Nephron (organoid): ENCODE measurements around the gene C11orf65.
"Not testable (repeated sequence)": the region's sequence is repeated elsewhere in the genome, so short reads cannot be mapped to it uniquely, and the experiment has no call there.

Experiments used
- H3K27ac Mint-ChIP-seq, 3 experiments: 2 replicates each; pipeline ENCODE4 v1.8.0; 2020; ENCODE audit warnings: mixed read lengths in 3 of 3, mild to moderate bottlenecking in 2 of 3, moderate library complexity in 1 of 3
- H3K27me3 Mint-ChIP-seq: 2 replicates; pipeline ENCODE4 v1.8.0; 2021; ENCODE audit warnings: low read depth, mild to moderate bottlenecking, moderate library complexity, mixed read lengths
- H3K36me3 Mint-ChIP-seq: 2 replicates; pipeline ENCODE4 v1.8.0; 2020; ENCODE audit warnings: low read depth, mixed read lengths
- H3K4me1 Mint-ChIP-seq: 2 replicates; pipeline ENCODE4 v1.8.0; 2020; ENCODE audit warnings: mixed read lengths
- H3K4me3 Mint-ChIP-seq, 3 experiments: 2 replicates each; pipeline ENCODE4 v1.8.0; 2020; ENCODE audit warnings: mild to moderate bottlenecking in 3 of 3, mixed read lengths in 3 of 3, moderate library complexity in 2 of 3
- H3K9me3 Mint-ChIP-seq: 2 replicates; pipeline ENCODE4 v1.8.0; 2020; ENCODE audit warnings: mixed read lengths
- CTCF ChIP-seq, 3 experiments: fragments of 200-600 bp; sonication (generic); IDR thresholded peaks; one replicate each; pipeline ENCODE4 v1.5.0; 2021; ENCODE audit warnings: antibody characterized with exemption in 3 of 3; ENCODE audit not compliant: unreplicated experiment in 3 of 3

The C11orf65 gene

DNA sequence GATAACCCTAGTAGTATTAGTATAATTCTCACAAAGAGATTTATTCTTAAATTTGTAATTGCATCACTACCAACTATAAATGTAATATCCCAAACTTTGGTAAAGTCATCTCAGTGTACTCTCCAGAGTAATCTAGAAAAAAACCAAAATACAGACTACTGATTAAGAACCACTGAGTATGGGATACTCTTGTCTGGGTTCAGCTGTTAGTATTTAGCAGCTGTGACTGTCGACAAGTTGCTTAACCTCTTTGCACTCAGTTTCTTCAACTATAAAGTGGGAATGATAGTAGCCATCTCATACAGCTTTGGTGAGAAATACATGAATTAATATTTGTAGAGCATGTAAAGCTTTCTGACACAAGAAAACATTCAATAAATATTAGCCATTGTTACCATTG, 35.3 kb downstream of the C11orf65 start:
- no peaks in the 10 kb centered on the region for H3K27me3 Mint-ChIP-seq
- no peak overlapping the region for H3K4me3 Mint-ChIP-seq
- H3K4me1 Mint-ChIP-seq: peaks cover 7% of the 10 kb centered on the region
- peaks cover 22% of the 10 kb centered on the region for H3K9me3 Mint-ChIP-seq
- peaks cover 11% of the 10 kb centered on the region for H3K36me3 Mint-ChIP-seq
- no peak for TF ChIP-seq CTCF (IDR thresholded peaks at IDR 0.05; ENCODE audit: unreplicated experiment in 3 of 3)
- no peak overlapping the region for H3K27ac Mint-ChIP-seq

- TF ChIP-seq CTCF (IDR thresholded peaks at IDR 0.05; ENCODE audit: unreplicated experiment in 3 of 3): no peak
- Mint-ChIP-seq H3K4me1 (peaks cover 7% of the 10 kb centered on the region), H3K27me3 (no peaks in the 10 kb centered on the region)
Observed at GRCh38 chr11:108431370-108431769, 36.0 kb downstream of the C11orf65 start.

DNA sequence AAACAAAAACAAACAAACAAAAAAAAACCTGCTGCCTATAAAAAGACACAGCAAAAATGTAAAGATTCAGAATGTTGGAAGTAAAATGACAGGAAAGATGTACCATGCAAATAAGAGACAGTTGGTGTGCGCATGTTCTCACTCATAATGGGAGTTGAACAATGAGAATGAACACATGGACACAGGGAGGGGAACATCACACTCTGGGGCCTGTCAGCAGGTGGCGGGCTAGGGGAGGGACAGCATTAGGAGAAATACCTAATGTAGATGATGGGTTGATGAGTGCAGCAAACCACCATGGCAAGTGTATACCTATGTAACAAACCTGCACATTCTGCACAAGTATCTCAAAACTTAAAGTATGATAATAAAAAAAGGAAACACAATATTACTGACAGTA, 49.8 kb downstream of the C11orf65 start:
- not testable (repeated sequence) for H3K4me3 Mint-ChIP-seq, H3K36me3 Mint-ChIP-seq, H3K4me1 Mint-ChIP-seq

More at GRCh38 chr11:108431370-108431769, 36.0 kb downstream of the C11orf65 start:
- Mint-ChIP-seq H3K9me3 (peaks cover 22% of the 10 kb centered on the region), H3K27ac (no peak overlapping the region), H3K36me3 (peaks cover 6% of the 10 kb centered on the region), H3K4me3 (no peak overlapping the region)

DNA sequence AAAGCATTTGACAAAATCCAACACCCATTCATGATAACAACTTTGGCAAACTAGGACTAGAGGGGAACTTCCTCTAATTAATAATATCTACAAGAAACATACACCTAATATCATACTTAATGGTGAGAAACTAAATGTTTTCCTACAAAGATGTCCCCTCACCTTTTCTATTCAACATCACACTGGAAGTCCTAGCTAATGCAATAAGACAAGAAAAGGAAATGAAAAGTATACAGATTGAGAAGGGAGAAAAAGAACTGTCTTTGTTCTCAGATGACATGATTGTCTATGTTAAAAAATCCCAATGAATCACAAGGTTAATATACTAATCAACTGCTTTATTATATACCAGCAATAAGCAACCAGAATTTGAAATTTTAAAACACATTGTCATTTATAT, 52.4 kb downstream of the C11orf65 start:
- no peak overlapping the region for H3K27ac Mint-ChIP-seq
- no peaks in the 10 kb centered on the region for H3K27me3 Mint-ChIP-seq
- H3K4me3 Mint-ChIP-seq: no peak overlapping the region
- no peaks in the 10 kb centered on the region for H3K36me3 Mint-ChIP-seq
- TF ChIP-seq CTCF (IDR thresholded peaks at IDR 0.05; ENCODE audit: unreplicated experiment in 3 of 3): no peak
- peaks cover 5% of the 10 kb centered on the region for H3K9me3 Mint-ChIP-seq
- H3K4me1 Mint-ChIP-seq: no peaks in the 10 kb centered on the region

More for the DNA sequence above, 49.8 kb downstream of the C11orf65 start:
- H3K9me3 Mint-ChIP-seq: peaks cover 11% of the 10 kb centered on the region
- not testable (repeated sequence) for H3K27me3 Mint-ChIP-seq, H3K27ac Mint-ChIP-seq

- Mint-ChIP-seq H3K36me3 (no peaks in the 10 kb centered on the region), H3K27ac (peak overlapping the region in 1 of 3 experiments; percentile 20), H3K4me1 (peaks cover 9% of the 10 kb centered on the region), H3K27me3 (no peaks in the 10 kb centered on the region), H3K9me3 (no peaks in the 10 kb centered on the region), H3K4me3 (no peak overlapping the region)
- no peak for TF ChIP-seq CTCF (IDR thresholded peaks at IDR 0.05; ENCODE audit: unreplicated experiment in 3 of 3)
Observed at GRCh38 chr11:108405706-108406105, 61.6 kb downstream of the C11orf65 start.

- no peaks in the 10 kb centered on the region for H3K9me3 Mint-ChIP-seq
- no peak overlapping the region for H3K4me3 Mint-ChIP-seq
- H3K27me3 Mint-ChIP-seq: no peaks in the 10 kb centered on the region
- H3K4me1 Mint-ChIP-seq: peaks cover 9% of the 10 kb centered on the region
- no peaks in the 10 kb centered on the region for H3K36me3 Mint-ChIP-seq
- TF ChIP-seq CTCF (IDR thresholded peaks at IDR 0.05; ENCODE audit: unreplicated experiment in 3 of 3): no peak
- peak overlapping the region; percentile 0 to 97 (median 88) for H3K27ac Mint-ChIP-seq
Observed at GRCh38 chr11:108403052-108403451, 64.3 kb downstream of the C11orf65 start.
